HG03060 (cell line): ENCODE results near the gene SERGEF.
A peak's percentile ranks its signal among the peaks of the same experiment; 100 is the strongest.
"Not testable (repeated sequence)": the region's sequence is repeated elsewhere in the genome, so short reads cannot be mapped to it uniquely, and the experiment has no call there.

ENCODE experiments used
- ATAC-seq: cut with Tn5 transposase; IDR thresholded peaks from one replicate; pipeline ENCODE4 v1.9.1; 2021; ENCODE audit warnings: low read depth, moderate number of reproducible peaks; ENCODE audit not compliant: unreplicated experiment

The SERGEF gene

DNA sequence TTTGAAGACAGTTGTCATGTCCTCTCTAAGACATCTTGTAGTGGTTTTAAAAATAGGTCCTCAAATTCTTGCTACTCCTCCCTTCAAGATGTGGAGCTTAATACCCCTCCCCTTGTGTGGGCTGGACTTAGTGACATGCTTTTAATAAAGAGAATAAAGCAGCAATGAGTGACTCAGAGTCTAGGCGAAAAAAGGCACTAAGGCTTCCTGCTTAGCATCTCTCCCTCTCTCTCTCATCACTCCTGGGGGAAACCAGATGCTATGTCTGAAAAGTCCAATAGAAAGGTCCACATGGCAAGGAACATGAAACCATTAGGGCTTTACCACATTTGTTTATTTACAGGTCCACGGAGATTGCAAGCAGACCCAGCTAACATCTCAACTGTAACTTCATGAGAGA lies 11.7 kb downstream of the SERGEF start:
- no peak for ATAC-seq

DNA sequence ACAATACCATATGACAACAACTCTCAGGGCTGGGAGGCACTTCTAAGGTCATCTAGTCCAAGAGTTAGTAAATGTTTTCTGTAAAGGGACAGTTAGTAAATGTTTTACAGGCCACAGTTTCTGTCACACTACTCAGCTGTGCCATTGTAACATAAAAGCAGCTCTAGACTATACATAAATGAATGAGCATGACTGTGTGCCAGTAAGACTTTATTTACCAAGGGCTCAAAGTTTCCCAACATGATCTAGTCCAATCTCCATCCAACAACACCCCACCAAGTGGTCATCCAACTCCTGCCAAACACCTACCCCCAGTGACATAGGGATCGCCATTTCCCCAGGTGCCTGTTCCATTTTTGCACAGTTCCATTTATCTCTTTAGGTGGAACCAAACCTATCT lies 12.1 kb downstream of the SERGEF start:
- no peak for ATAC-seq

DNA sequence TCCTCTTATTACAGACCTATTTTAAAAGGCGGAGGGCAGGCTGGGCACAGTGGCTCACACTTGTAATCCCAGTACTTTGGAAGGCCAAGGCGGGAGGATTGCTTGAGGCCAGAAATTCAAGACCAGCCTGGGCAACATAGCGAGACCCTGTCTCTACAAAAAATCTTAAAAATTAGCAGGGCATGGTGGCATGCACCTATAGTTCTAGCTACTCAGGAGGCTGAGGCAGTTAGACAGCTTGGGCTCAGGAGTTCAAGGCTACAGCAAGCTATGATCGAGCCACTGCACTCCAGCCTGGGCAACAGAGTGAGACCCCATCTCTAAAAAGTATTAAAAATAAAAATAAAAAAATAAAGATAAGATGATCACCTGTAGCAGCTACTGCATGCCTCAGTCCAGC lies 12.7 kb downstream of the SERGEF start:
- not testable (repeated sequence) for ATAC-seq

DNA sequence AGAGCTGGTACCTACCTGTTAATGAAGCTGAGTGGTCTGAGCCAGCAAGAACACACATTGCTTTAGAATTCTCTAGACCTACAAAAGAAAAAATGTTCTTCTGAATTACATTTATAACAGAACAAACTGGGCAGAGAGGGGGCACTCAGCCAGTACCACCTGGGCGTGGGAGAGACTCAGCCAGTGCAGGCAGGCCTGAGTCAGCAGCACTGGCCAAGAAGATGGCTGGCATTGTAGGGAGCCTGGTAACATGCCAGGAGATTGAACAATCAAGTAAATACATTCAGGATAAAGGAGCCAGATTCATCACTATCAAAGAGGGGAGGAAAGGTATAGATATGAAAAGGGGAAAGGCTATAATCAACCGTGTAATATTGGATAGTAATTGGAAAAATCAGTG lies 19.9 kb downstream of the SERGEF start:
- no peak for ATAC-seq

DNA sequence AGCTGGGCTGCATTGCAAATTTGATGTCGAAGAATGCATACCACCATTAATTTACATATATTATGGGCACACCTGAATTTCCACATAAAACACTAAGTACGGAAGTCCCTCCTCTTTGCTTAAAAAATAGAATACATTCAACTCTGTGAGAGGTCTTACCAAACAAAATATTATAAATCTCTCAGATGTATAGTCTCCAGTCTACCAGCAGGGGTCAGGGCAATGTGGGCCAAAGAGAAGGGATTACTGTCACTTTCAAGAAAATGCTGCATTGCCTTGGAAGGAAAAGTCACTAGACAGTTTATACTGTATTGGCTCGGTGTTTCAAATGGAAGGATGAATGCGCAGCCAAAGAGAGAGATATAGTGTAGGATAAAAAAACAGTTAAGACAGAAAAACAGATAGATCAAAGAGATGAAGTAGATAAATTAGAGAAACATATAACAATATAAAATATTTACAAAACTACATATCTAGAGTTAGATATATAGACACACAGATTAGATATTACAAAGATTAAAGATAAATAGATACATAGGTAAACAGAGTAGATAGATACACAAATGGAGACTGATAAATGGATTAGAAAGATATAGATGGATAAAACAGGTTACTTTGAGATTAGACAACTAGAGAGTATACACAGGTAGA lies 20.9 kb downstream of the SERGEF start:
- ATAC-seq = peak; percentile 82

DNA sequence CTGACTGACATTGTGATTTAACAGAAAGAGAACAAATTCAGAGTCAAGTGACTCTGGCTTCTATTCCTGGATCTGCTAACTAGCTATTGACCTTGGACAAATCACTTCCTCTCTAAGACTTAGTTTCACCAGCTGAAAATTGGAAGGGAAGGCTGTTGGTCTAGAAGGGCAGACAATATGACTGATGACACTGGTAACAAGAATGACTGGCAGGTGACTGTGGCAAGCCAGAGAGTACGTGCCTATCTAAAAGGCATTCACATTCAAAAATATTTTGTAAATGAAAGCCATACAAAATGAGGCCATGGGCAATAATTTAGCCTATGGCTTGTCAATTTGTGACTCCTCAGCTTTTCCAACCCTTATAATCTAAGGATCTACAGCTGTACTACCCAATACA lies 23.5 kb downstream of the SERGEF start:
- ATAC-seq = no peak

DNA sequence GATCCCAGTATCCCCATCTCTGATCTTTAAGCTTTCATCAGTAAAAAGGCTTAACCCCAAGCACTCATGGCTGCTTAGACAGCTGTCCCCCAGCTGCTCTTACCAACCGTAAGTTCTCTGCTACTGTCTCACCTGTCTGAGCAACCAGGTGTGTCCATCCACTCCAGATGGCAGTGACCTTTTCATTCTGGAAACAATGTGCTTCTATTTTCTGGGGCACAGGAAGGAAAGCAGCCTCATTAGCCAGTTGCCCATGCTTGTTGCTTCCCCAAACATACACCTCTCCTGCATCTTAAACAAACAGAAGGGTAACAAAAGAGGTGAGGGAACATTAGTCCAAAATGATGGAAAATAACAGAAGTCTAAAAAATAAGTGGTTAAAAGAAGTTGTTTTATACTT lies 24.4 kb downstream of the SERGEF start:
- ATAC-seq = no peak

DNA sequence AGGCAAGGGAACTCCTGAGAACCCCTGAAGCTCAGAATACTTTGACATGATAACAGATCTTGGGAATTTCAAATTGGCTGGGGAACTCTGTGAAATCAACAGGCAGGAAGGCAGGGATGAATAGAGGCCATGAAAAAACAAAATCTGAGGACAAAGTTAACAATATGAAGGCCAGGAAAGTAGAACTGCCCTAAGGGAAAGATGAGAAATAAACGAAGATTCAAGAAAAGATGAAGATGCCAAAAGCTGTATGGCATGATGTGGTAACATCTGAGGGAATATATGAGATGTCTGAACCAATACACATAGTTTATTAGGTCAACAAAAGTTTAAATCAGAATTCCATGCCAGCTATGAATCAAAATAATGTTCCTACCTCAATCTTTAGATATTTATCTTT lies 25.0 kb downstream of the SERGEF start:
- ATAC-seq = no peak

DNA sequence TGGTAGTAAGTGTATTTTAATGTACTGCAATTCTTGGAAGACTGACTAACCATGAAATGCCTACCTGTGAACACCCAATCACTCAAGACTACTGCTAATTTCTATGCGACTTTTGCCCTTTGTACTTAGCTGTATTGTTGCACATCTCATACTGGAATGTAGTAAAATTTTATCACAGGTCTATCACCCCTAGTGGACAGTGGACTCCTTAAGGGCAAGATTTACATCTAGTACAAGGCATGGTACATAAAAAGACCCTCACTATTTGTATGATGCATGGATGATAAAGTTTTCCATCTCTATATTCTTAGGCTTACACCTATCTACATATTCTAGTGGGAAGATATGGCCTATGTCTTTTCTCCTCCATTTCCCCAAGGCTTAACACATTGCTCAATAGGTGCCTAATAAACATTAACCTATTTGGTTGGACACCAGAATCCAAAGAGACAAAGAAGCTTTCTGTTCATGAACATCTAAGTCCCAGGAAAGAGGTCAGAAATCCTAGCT lies 26.1 kb downstream of the SERGEF start:
- no peak for ATAC-seq

DNA sequence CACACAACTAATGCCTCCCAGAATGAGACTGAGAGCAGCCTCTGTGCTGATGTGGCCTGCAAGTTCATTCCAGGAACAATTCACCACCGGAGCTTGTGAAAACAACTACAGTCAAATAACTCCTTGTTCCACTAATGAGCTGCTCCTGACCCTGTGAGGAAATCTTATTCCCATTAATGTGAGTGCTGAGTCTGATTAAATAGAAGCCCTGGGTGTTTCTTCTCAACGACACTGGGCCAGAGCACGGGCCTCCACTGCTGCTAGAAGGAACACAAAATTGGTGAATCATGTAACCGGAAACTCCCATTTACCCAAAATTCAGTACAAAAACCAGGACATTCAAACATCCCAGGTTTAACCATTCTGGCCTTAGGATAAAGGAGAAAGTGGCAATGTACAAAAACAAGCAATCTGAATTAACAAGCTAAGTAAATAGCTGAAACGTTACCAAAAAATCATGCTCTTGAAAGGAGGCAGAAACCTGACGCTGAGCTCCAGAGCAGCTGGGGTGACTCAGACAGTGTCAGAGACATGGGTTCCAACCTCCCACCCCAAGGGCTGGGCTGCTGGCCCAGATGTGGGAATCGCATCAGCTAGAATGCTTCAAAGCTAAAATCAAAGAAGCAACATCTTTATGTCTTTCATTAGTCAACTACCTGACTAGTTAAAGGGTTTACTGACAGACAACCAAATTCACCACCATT lies 26.7 kb downstream of the SERGEF start:
- no peak for ATAC-seq

DNA sequence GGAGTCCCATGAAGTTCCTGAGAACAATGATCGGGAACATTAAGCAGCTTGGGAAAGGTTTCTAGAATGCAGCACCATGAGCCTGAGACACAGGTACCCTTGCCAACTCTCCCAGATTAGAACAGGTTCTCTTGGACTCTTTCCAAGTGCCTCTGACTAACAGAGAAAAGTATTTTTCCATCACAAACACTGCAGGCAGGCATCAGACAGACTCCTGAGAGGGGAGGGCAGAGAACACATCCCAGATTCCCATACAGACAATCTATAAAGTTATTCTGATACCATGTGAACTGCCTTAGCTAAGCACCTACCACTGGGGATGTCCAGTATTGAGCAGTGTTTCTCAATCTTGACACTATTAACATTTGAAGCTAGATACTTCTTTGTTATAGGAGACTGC lies 27.3 kb downstream of the SERGEF start:
- no peak for ATAC-seq

DNA sequence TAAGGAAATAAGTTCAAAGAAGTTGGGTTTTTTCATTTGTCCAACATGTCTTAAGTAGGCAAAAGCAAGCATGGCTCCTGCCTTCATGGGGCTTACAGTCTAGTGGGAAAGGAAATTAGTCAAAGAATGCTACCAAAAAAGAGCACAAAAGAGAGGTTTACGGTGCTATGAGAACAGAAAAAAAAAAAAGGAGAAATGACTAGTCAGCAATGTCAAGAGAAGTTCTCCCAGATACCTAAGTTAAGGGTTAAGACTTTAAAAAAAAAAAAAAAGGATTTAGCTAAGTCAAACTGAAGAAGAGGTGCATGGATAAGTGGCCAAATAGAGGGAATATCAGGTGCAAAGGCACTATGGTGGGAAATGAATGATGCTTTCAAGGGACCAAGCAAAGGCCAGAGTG lies 29.3 kb downstream of the SERGEF start:
- ATAC-seq = no peak

DNA sequence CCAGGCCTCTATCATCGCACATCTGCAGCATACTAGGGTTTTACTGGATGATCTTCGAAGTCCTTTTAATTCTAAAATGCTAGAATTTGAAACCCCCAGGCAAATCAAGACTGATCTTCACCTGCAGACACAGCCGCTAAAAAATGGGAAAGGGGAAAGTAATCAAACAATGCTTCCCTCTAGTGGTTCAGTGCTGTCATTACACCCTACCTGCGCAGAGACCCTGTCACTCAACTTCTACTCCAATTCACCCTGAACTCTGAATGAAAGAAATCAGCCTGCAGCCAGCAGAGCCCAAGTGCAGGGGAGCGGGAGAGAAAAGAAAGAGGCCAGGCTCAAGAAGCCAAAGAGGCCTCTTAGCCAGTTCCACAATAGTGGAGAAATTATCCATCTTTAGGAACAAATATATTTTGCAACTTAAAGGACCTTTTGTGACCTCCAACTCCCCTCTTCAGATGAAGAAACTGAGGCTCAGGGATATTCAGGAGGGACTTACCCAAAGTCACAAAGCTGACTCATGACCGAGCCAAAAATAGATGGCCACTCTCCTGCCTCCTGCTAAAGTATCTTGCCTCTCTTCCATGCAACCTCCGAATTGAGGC lies 33.0 kb downstream of the SERGEF start:
- no peak for ATAC-seq

DNA sequence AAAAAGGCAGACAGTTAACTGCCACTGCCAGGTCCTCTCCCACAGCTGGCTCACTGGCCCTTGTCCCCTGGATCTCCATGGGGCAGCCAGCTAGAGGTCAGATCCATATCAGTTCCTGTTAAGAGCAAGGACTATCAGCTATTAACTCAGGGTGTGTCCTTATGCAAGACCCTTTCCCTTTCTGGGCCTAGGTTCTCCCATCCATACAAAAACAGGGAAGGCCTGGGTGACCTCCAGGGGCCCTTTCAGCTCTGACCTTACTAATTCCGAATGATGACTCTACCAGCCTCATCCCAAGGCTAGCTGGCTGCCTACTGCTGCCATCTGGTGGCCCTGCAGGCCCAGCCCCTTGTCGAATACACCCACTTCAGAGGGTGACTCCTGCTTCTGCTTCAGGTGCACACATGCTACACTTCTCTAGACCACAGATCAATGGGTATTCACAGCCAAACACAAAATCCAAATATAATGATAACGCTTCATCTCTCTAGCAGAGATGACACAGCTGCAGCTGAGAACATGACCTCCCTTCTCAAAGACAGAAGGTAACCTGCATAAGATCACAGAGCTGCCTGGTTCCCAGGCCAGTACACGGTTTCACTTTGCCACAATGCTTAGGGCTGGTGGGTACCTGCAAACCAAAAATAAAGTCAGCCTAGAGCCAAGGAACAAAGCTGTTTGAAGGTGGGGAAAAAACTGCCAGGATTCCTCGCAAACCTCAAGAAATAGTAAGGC lies 34.1 kb downstream of the SERGEF start:
- no peak for ATAC-seq

DNA sequence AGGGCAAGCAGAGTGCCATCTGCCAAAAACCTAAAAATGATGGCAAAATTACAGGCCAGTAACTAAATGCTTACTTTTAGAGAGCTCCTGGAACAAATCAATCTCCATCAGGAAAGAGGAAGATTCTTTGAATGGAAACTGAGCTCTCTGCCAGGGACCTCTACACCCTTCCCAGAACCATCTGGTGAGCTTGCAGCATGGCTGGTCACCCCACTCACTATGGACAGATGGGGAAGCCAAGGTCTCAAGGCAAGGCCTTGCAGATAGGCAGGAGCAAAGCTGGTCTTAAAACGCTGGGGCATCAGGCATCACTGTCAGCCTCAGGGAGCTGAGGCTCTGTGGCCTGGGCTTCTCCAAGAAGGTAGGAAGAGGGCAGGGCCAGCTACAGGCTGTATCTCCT lies 36.2 kb downstream of the SERGEF start:
- no peak for ATAC-seq

DNA sequence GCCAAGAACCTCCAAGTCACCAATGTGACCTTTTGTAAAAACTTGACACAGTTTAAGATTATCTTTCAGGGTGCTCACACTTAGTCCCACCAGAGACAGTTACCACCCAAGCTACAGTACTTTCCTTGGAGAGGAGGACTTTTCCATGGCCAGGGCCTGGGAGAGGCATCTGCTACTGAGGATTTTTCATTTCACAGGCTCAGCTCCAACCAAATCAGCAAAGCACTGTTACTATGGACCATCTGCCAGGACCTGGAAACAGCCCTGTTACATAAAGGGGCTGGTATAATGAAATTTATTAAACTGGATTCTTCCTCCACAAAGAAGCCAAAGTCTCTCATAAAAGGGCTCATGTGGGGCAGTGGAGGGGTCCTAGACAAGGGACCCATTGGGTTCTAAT lies 38.6 kb downstream of the SERGEF start:
- ATAC-seq = no peak

DNA sequence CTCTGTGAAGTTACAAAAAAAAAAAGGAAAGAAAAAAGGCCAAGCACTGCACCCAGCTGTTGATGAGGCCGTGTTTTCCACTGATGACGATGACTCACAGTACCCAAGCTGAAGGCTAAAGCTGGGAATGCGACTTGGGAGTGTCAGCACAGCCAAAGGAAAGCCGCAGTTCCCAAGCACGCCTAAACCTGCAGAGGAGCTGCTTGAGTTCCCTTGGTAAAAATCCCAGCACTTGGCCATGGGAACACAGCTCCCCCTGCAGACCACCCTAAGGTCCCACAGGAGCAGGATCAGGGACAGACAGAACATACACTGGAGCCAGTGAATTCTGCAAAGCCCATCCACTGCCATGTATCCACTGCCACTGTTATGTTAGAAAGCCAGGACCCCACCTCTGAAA lies 39.9 kb downstream of the SERGEF start:
- ATAC-seq = no peak

DNA sequence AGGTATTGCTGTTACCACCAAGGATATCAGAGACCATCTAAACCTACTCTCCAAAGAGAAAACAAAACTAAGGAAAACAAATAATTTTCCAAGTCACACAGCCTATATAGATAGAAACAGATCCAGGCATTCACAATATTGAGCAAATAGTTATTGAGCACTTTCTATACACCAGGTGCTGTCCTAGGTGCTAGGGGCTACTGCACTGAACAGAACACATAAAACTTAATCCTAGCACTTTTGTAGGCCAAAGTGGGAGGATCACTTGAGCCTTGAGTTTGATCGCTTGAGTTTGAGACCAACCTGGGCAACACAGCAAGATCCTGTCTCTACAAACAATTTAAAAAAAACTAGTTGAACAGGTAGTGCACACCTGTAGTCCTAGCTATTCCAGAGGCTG lies 44.6 kb downstream of the SERGEF start:
- no peak for ATAC-seq

DNA sequence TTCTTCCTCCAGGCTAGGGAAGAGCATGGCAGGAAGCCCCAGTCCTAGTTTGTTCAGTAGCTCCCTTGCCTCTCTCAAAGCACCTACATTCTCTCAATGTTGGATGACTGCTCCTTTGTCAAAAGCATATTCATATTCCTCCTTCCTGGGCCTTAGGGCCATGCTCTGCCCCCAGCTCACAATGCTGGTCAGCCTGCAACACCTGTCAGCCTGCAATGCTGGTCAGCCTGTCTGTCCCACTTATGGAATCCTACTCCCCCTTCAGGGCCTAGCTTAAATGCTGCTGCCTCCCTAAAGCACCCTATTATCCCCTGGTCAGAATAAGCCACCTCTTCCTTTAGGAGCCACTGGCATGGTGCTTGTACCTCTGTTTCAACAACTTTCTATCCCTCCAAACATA lies 45.2 kb downstream of the SERGEF start:
- ATAC-seq = no peak

DNA sequence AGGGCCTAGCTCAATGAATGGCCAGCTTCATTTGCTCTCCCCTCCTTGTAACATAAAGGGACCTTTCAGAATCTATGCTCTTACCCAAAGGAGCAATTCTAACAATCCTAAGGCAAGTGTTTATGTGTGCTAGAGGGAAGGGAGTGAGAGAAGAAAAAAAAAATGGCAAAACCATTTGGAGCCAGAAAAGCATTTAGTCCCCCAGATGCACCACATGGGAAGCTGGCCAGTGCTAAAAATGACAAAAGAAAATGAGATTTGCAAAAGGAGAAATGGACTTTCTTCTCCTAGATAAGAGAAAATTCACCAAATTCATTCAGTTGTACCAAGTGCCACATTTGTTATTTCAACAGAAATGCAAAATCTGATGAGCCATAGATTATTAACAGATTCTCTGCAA lies 52.8 kb downstream of the SERGEF start:
- ATAC-seq = no peak

DNA sequence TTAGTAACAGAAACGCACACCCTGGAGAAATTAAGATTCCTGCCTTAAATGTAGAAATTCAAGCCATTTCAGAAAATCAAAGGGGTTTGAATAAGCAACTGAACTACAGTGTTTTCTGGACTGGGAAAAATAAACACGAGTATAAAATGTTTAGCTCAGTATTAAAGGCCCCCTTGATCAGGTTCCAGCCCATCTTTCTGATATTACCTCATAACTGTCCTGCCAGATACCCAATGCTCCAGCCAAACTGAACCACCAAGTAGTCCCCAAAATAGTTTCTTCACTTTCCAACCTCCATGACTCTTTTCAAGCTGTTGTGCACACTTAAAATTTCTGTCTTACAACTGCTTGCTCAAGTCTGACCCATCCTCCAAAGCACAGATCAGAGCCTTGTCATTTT lies 54.4 kb downstream of the SERGEF start:
- no peak for ATAC-seq
